Measurements from ENCODE around the gene AP3S2.
A peak's percentile ranks its signal among the peaks of the same experiment; 100 is the strongest.

The AP3S2 gene

DNA sequence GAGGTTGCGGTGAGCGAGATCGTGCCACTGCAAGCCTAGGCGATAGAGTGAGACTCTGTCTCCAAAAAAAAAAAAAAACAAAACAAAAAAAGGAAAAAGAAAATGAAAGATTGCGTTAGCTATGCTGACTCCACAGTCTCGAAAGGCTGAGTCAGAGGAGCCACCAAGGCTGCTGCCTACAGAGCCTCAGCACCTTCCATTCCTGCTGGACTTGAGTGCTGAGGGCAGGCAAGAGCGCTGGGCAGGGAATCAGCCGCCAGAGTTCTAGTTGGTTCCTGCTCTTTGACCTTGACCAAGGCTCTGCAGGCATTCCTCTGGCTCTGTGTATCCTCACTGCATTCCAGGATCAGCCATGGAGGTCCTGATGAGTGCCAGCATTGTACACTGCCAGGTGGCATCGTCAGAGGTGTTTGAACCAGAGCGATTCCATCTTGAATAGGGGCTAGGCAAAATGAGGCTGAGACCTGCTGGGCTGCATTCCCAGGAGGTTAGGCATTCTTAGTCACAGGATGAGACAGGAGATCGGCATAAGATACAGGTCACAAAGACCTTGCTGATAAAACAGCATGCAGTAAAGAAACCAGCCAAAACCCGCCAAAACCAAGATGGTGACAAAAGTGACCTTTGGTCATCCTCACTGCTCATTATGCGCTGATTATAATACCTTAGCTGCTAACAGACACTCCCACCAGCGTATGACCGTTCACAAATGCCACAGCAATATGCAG is 111.7 kb downstream of the AP3S2 start:
- Histone ChIP-seq H3K27ac (ENCODE audit: low read depth, low read length) (no peak overlapping the region), H3K9me3 (ENCODE audit: control insufficient read depth in 1 of 2, low read length in 2 of 2) (no peaks in the 10 kb centered on the region), H3K4me1 (ENCODE audit: control insufficient read depth in 1 of 2, insufficient read depth in 2 of 2, low read length in 2 of 2) (peaks cover 45 to 51% of the 10 kb centered on the region in 2 donors)

DNA sequence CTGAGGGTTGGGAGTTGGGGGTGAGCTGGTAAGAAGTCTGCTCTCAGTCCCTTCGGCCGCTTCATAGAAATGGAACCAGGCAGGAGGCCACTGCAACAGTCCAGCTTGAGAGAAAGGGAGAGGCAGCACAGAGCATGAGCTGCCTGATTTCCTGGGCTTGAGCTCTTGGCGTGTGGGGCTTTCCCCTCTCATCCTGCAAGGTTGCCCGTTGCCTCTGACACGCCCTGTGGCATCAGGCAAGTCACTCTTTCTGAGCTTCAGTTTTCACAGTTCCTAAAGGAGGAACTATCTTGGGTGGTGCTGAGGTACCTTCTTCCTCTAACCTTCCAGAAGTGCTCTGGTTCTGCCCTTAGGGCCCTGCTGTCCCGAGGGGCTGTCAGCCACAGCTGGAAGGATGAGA is 112.7 kb downstream of the AP3S2 start:
- no peak overlapping the region for H3K27ac ChIP-seq (ENCODE audit: low read depth, low read length)
- peaks cover 44 to 49% of the 10 kb centered on the region in 2 donors for H3K4me1 ChIP-seq (ENCODE audit: control insufficient read depth in 1 of 2, insufficient read depth in 2 of 2, low read length in 2 of 2)
- peaks cover 7 to 9% of the 10 kb centered on the region in 2 donors for H3K36me3 ChIP-seq (ENCODE audit: control insufficient read depth in 1 of 2, insufficient read depth in 2 of 2, low read length in 2 of 2)
- H3K9me3 ChIP-seq (ENCODE audit: control insufficient read depth in 1 of 2, low read length in 2 of 2), result no peaks in the 10 kb centered on the region
- peak overlapping the region in 1 of 2 donors; percentile 28 for H3K9ac ChIP-seq (ENCODE audit: low read depth in 1 of 2, low read length in 2 of 2)
- no peaks in the 10 kb centered on the region for H3K27me3 ChIP-seq (ENCODE audit: control insufficient read depth in 1 of 2, insufficient read depth in 2 of 2, low read length in 2 of 2)
- no peak overlapping the region for H3K4me3 ChIP-seq (ENCODE audit: low read depth in 1 of 2, low read length in 2 of 2)

More for the DNA sequence above, 111.7 kb downstream of the AP3S2 start:
- peaks cover 11 to 13% of the 10 kb centered on the region in 2 donors for H3K36me3 ChIP-seq (ENCODE audit: control insufficient read depth in 1 of 2, insufficient read depth in 2 of 2, low read length in 2 of 2)
- no peak overlapping the region for H3K9ac ChIP-seq (ENCODE audit: low read depth in 1 of 2, low read length in 2 of 2)
- H3K4me3 ChIP-seq (ENCODE audit: low read depth in 1 of 2, low read length in 2 of 2), result no peak overlapping the region
- no peaks in the 10 kb centered on the region for H3K27me3 ChIP-seq (ENCODE audit: control insufficient read depth in 1 of 2, insufficient read depth in 2 of 2, low read length in 2 of 2)

DNA sequence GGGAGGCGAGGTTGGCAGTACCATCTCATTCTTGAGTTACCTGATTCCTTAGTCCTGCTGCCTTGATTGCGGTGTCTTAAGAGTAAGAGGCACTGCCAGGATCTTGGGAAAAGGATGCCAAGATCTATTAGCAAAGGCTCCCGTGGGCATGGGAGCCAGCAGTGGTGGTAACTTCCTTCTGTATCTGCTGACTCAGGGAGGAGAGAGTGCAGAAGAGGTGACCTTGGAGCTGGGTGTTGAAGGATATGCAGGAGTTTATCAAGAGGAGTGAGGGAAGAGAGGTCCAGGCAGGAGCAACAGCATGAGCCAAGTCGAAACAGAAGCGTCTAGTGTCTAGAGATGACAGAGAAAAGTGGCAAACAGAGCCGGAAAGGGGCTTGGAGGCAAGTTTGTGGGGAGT is 113.2 kb downstream of the AP3S2 start:
- peak overlapping the region in 1 of 2 donors; percentile 28 for H3K9ac ChIP-seq (ENCODE audit: low read depth in 1 of 2, low read length in 2 of 2)
- no peaks in the 10 kb centered on the region for H3K27me3 ChIP-seq (ENCODE audit: control insufficient read depth in 1 of 2, insufficient read depth in 2 of 2, low read length in 2 of 2)
- no peak overlapping the region for H3K4me3 ChIP-seq (ENCODE audit: low read depth in 1 of 2, low read length in 2 of 2)
- no peak overlapping the region for H3K27ac ChIP-seq (ENCODE audit: low read depth, low read length)
- H3K4me1 ChIP-seq (ENCODE audit: control insufficient read depth in 1 of 2, insufficient read depth in 2 of 2, low read length in 2 of 2), result peaks cover 39 to 50% of the 10 kb centered on the region in 2 donors
- no peaks in the 10 kb centered on the region for H3K9me3 ChIP-seq (ENCODE audit: control insufficient read depth in 1 of 2, low read length in 2 of 2)
- peaks cover 7 to 9% of the 10 kb centered on the region in 2 donors for H3K36me3 ChIP-seq (ENCODE audit: control insufficient read depth in 1 of 2, insufficient read depth in 2 of 2, low read length in 2 of 2)
